Putamen (tissue), 1 donor: Measurements from ENCODE around the gene MSANTD7.
A peak's percentile ranks its signal among the peaks of the same experiment; 100 is the strongest.
"Not testable (repeated sequence)": the region's sequence is repeated elsewhere in the genome, so short reads cannot be mapped to it uniquely, and the experiment has no call there.

Experiments
- DNase-seq: peaks from one replicate; pipeline ENCODE4 v3.0.0-alpha.2; 2016; ENCODE audit warnings: low spot score

MSANTD7 gene

GRCh38 chr10:14837757-14838581, at the start of gene MSANTD7, which contains the start of the genes CDNF and HSPA14:
TSS of gene MSANTD7 (plus strand) at chr10:14838306. CDS start at chr10:14842285, 3,979 bp downstream.
TSS of gene CDNF (minus strand) at chr10:14838037. CDS start at chr10:14837946, 91 bp downstream.
TSS of gene HSPA14 (plus strand) at chr10:14838306. CDS start at chr10:14838403, 97 bp downstream.
- DNase-seq = peak; percentile 99

GRCh38 chr10:14798636-14799035, 39.5 kb upstream of the MSANTD7 start:
- no peak for DNase-seq

GRCh38 chr10:14800397-14800796, 37.7 kb upstream of the MSANTD7 start:
- DNase-seq = no peak

- DNase-seq = no peak
Observed at GRCh38 chr10:14801723-14802122, 36.4 kb upstream of the MSANTD7 start.

- no peak for DNase-seq
Observed at GRCh38 chr10:14803827-14804226, 34.3 kb upstream of the MSANTD7 start.

GRCh38 chr10:14806318-14806717, 31.8 kb upstream of the MSANTD7 start:
- no peak for DNase-seq

- no peak for DNase-seq
Observed at GRCh38 chr10:14810969-14811953, 26.8 kb upstream of the MSANTD7 start.

- DNase-seq = no peak
Observed at GRCh38 chr10:14812271-14812670, 25.8 kb upstream of the MSANTD7 start.

- no peak for DNase-seq
Observed at GRCh38 chr10:14815681-14816080, 22.4 kb upstream of the MSANTD7 start.

- DNase-seq = not testable (repeated sequence)
Observed at GRCh38 chr10:14816717-14817116, 21.4 kb upstream of the MSANTD7 start.

GRCh38 chr10:14820010-14820774, 17.9 kb upstream of the MSANTD7 start:
- peak; percentile 38 for DNase-seq

GRCh38 chr10:14820775-14821154, 17.3 kb upstream of the MSANTD7 start:
- no peak for DNase-seq

- no peak for DNase-seq
Observed at GRCh38 chr10:14821635-14822375, 16.3 kb upstream of the MSANTD7 start.

- peak; percentile 23 for DNase-seq
Observed at GRCh38 chr10:14822879-14823755, 15.0 kb upstream of the MSANTD7 start.

GRCh38 chr10:14823966-14824365, 14.1 kb upstream of the MSANTD7 start:
- DNase-seq = no peak

GRCh38 chr10:14826076-14826829, 11.9 kb upstream of the MSANTD7 start:
- no peak for DNase-seq

- no peak for DNase-seq
Observed at GRCh38 chr10:14833106-14833505, 5.0 kb upstream of the MSANTD7 start.

GRCh38 chr10:14836208-14836607, 1.9 kb upstream of the MSANTD7 start:
- peak; percentile 9 for DNase-seq
